Breast epithelium (tissue), 3 donors: ENCODE results near the gene STARD3.

Experiments used
- CTCF ChIP-seq, 3 donors: fragments of 450-650 bp; IDR thresholded peaks; one replicate each; pipeline ENCODE4 v1.5.1; 2016 to 2017; ENCODE audit warnings: antibody characterized with exemption in 3 of 3, mild to moderate bottlenecking in 3 of 3, moderate library complexity in 3 of 3
- POLR2A ChIP-seq: fragments of 450-650 bp; IDR thresholded peaks from one replicate; pipeline ENCODE4 v1.6.1; 2016; ENCODE audit warnings: antibody characterized with exemption, mild to moderate bottlenecking, moderate library complexity
- POLR2AphosphoS5 ChIP-seq, 3 donors: sonication (generic); formaldehyde crosslinking; IDR thresholded peaks; one replicate each; pipeline ENCODE4 v1.6.1; 2017; ENCODE audit warnings: antibody characterized with exemption in 3 of 3

- TF ChIP-seq CTCF (IDR thresholded peaks at IDR 0.05) (no peak), POLR2A (no peak), POLR2AphosphoS5 (IDR thresholded peaks at IDR 0.05) (no peak)
These were observed 19.9 kb upstream of the STARD3 start for GRCh38 chr17:39617100-39617445.
